Stimulated activated CD8-positive, alpha-beta memory T cell treated with anti-CD3 and anti-CD28 coated beads, Interleukin-2, amount 100 ng/mL, for 48 hours (primary cell): ENCODE data around the gene OR2H1.

Experiments used
- DNase-seq, 2 donors: peaks; one replicate each; pipeline ENCODE4 v3.0.0-alpha.2; 2020; ENCODE audit warnings: low read depth in 2 of 2

Gene OR2H1

GRCh38 chr6:29483735-29484134 is 26.8 kb downstream of the OR2H1 start:
- no peak for DNase-seq

- DNase-seq = no peak
Measured at GRCh38 chr6:29486577-29486976, 29.6 kb downstream of the OR2H1 start.

- DNase-seq = no peak
Measured at GRCh38 chr6:29487131-29487530, 30.2 kb downstream of the OR2H1 start.

DNA sequence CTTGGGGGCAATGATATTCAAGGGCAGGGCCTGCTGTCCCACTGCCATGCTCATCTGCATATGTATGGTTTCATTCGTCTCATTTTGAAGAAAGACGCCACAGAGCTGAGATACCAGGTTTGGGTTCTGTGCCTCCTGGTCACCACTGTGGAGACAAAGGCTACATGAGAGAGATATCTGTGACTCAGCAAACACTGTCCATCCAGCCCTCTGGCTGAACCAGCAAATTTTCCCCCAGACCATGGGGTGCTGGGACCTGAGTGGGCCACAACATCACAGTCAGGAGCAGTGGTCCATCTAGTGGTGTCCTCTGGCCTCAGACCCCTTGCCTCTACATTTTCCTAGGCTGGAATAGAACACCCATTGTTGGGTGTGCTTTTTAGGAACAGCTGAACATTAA is 30.7 kb downstream of the OR2H1 start, which contains the start of gene MAS1L:
MAS1L (minus strand) TSS at position 297 of the 400 bp plus-strand sequence; CDS start at position 243, 54 bp downstream.
- DNase-seq = no peak

DNA sequence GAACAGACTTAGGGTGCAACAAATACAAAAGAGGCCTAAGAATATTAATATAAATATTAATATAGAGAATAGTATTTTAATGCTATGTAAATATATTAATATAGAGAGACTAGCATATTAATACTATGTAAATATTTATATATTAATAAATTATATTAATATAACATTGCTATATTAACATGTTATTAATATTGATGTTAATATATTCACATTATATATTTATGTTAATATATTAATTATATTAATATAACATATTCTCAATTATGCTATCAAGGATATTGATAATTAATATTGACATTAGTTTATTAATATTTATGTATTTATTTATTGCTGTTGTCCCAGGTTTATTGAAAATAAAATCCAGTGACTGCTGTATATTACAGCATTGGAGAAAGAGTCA is 31.9 kb downstream of the OR2H1 start:
- DNase-seq = no peak

GRCh38 chr6:29489286-29489685 is 32.3 kb downstream of the OR2H1 start:
- DNase-seq = no peak

GRCh38 chr6:29490055-29490454 is 33.1 kb downstream of the OR2H1 start:
- no peak for DNase-seq

DNA sequence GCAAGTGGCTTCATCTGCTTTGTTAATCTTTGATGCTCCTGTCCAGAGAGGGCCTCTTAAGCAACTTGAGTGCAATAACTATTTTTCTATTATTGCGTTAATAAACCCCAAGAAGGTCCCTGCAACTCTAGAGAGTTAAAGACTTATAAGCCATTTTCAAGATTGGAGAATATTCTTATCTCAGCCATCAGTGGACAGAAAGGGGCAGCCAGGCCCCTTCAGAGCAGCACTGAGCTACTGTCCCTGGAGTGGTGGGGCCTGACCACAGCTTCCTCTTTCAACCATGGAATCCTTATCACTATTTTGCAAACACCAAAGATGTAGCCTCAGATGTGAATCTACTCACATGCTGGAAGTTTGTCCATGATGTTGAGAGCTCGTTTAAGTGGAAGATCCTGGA is 33.6 kb downstream of the OR2H1 start:
- DNase-seq = no peak

DNA sequence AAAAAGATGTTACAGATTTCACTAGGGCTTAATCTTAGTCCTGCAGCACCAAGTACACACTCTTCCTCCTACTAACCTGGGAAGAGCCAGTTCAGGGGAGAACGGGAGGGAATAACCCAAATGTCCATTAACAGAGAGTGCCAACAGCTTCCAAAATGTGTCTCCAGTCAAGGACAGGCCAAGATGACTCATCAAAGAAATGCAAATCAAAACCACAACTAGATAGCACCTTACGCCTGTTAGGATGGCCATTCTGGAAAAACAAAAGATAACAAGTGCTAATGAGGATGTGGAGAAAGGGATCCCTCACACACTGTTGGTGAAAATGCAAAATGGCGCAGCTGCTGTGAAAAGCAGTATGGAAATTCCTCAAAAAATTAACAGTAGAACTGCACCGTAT is 34.6 kb downstream of the OR2H1 start:
- no peak for DNase-seq

- DNase-seq = no peak
Measured at GRCh38 chr6:29493261-29493660, 36.3 kb downstream of the OR2H1 start.

- DNase-seq = no peak
Measured at GRCh38 chr6:29494131-29494530, 37.2 kb downstream of the OR2H1 start.

DNA sequence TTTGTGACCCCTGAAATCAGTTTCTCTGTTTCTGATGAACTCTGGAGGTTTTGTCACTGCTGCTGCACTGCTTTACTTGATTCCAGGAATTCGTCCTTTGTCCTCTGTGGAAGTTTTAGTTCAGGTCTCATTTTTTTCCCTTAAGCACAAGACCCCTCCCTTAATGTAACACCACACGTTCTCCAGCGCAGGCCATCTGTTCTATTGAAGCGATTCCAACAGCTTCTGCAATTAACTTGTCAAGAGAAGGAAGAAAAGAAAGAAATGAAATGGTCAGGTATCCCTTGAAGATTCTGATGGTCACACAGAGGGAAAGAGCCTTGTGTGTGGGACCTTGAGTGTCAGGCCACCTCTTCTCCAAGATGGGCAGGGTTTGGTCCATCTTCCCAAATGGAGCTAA is 38.6 kb downstream of the OR2H1 start:
- DNase-seq = no peak

DNA sequence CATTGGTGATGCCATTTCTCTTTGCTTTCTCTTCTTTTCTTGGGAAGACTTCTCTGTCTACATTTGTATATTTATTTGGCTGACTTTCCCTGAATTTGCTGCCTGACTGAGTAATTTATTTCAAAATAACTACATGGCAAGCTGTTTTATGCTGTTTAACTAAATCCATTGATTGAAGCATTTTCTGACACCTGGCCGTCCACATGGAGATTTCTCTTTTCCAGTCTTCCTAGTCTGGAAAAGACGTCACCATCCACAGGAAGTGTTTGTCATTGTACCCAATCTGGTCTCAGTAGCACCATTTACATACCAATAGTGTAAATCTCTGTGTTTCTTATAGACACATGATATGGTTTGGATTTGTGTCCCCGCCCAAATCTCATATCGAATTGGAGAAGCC is 40.0 kb downstream of the OR2H1 start:
- DNase-seq = no peak

GRCh38 chr6:29499704-29500103 is 42.7 kb downstream of the OR2H1 start:
- no peak for DNase-seq

GRCh38 chr6:29500594-29500993 is 43.6 kb downstream of the OR2H1 start:
- no peak for DNase-seq

DNA sequence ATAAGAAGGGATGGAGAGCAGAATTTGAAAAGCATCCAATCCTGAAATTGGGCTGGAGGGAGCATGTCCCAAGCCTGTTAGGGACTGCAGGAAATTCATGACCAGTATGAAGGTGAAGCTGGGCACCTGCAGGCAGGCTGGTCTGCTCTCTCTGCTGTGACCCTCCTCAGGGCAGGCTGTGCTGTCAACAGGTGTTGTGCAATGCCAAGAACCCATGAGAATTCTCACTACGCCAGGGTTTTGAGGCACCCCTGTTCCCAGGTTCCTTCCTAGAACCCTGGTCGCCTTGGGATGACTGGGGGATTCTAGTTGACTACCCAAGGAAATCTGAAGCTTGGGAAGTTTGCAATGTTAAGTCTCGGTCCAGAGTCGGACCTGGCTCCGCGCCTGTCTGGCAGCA is 44.2 kb downstream of the OR2H1 start:
- no peak for DNase-seq

- DNase-seq = no peak
Measured at GRCh38 chr6:29502181-29502580, 45.2 kb downstream of the OR2H1 start.

GRCh38 chr6:29502597-29502996 is 45.6 kb downstream of the OR2H1 start:
- no peak for DNase-seq

- DNase-seq = no peak
Measured at GRCh38 chr6:29504961-29505360, 48.0 kb downstream of the OR2H1 start.

GRCh38 chr6:29505808-29506207 is 48.9 kb downstream of the OR2H1 start:
- no peak for DNase-seq

GRCh38 chr6:29506446-29507067 is 49.6 kb downstream of the OR2H1 start:
- no peak for DNase-seq

DNA sequence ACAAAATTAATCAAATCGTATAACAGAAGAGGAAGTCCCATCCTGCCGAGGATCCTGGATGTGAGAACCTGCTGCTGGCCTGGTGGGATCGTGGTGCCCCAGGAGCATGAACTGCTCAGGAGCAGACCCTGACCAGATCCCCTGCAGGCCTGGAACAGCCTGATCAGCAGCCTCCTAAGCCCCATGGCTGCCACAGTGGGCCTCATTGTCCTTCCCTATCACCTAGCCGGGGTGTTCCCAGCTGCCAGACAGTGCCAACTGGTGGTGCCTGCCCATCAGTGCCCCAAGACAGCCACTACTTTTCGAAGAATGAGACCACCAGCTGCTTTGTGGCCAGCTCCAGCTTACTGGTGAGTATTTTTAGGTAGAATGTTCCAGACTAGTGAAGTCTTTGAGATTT is 50.4 kb downstream of the OR2H1 start:
- no peak for DNase-seq

- DNase-seq = no peak
Measured at GRCh38 chr6:29509239-29509638, 52.3 kb downstream of the OR2H1 start.

GRCh38 chr6:29509711-29510110 is 52.8 kb downstream of the OR2H1 start:
- no peak for DNase-seq
